Embryonic facial prominence (tissue), 1 donor: ENCODE results near the gene TSC22D4.
A peak's percentile ranks its signal among the peaks of the same experiment; 100 is the strongest.

Source experiments
- DNase-seq: peaks from one replicate; pipeline ENCODE4 v3.0.0-alpha.2; 2016; ENCODE audit errors: extremely low spot score

Gene TSC22D4

GRCh38 chr7:100428967-100429636, 49.9 kb downstream of the TSC22D4 start:
- peak; percentile 100 for DNase-seq

GRCh38 chr7:100428199-100428966, 50.6 kb downstream of the TSC22D4 start, which contains the start of gene ZCWPW1:
ZCWPW1 (minus strand) TSS chr7:100428703; CDS start chr7:100420649, 8,054 bp downstream.
- DNase-seq = peak; percentile 89

GRCh38 chr7:100427762-100428198, 51.2 kb downstream of the TSC22D4 start:
- no peak for DNase-seq

- no peak for DNase-seq
These were observed 52.5 kb downstream of the TSC22D4 start for GRCh38 chr7:100426516-100426915.

- no peak for DNase-seq
These were observed 53.7 kb downstream of the TSC22D4 start for GRCh38 chr7:100425347-100425746.

GRCh38 chr7:100423315-100423714, 55.7 kb downstream of the TSC22D4 start:
- DNase-seq = no peak

GRCh38 chr7:100419660-100420226, 59.3 kb downstream of the TSC22D4 start:
- DNase-seq = no peak

- no peak for DNase-seq
These were observed 59.9 kb downstream of the TSC22D4 start for GRCh38 chr7:100418930-100419659.
